HG03175 (cell line): ENCODE data around the gene WNT9A.

ENCODE experiments used
- ATAC-seq: cut with Tn5 transposase; IDR thresholded peaks from one replicate; pipeline ENCODE4 v1.9.1; 2021; ENCODE audit warnings: mild to moderate bottlenecking, moderate library complexity; ENCODE audit not compliant: unreplicated experiment

WNT9A gene

DNA sequence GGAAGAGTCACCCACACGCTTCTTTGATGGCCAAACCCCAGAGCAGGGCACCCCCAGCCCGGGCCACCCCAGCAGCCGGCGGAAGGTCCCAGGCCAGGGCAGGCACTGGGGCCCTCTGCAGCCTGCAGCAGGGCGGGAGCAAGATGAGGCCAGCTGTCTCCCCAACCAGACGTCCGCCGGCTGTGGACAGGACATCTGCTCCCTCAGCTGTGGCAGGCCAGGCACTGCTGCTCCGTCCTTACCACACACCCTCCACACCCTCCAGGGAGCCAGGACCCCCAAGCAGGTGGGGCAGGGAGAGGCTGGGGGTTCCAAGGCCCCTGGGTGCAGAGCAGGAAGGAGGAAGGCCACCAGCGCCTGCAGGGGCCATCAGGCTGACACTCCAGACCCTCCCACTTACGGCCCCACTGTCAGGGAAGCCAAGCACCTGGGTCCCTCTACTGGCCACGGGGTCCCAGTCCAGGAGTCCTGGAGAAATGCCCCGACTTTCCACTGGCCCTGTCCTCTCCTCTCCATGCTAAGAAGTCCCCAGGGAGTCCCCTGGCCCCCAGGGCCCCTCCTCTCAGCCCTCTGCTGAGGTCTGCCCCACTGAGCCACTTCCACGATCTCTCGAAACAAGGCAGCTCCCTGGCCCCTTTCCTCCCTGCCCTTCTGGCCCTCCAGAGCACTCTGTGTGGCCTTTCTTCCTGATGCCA lies 5.6 kb downstream of the WNT9A start:
- no peak for ATAC-seq

- ATAC-seq = no peak
Observed at GRCh38 chr1:227941509-227942020, 6.2 kb downstream of the WNT9A start.

DNA sequence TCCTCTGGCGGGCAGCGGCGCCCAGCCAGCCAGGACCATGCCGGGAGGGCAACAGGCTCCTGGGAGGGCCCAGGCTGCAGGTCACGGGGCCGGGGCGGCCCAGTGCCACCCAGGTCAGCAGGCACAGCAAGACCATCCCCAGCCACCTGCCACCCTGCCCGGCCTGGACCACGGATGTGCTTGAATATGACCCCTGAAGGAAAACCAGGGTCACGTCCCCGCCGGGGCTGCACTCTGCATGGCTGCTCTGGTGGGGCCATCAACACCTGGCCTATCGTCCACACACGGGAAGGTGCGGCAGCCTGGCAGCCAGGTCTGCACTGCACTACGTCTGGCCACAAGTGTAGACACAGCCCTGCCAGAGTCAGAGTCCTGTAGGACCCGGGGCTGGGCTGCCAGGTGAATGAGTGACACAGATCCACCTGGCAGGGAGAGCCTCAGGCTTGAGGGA lies 6.9 kb downstream of the WNT9A start:
- no peak for ATAC-seq

GRCh38 chr1:227939791-227940771 lies 7.7 kb downstream of the WNT9A start:
- ATAC-seq = no peak

DNA sequence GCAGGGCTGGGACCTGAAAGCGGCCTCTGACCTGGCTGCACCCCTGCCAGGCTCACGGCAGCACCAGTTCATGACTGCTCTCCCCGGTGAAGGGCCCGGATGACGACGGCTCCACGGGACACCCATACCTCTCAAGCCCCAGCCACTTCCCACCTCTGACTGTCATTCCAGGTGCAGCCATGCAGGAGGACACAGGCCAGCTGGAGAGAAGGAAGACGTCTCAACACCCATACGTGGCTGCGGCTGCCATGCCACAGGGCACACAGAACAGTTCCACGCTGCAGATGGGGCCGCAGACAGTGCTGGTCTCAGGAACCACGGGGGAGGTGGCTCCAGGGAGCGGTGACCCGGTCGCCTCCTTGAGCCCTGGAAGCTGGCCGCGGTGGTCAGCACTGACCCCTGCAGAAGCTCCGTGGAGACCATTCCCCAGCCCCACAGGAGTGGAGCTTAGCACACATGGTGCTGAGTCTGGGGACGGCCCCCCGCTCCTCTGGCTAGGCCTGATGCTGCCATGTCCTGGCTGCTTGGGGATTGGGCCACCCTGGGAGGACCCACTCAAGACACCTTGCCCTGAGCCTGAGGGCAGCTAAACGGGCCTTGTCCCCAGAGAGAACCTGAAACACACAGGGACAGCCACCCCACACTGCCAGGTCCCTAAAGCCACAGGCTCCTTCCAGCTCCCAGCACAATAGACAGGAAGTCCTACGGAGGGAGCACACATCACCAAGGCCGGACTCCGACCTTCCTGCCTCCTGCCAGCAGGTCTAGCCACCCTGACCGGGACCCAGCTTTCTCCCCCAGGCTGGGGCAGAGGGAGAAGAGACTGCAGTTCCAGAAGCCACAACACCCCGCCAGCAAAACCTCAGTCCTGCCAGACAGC lies 8.6 kb downstream of the WNT9A start:
- ATAC-seq = no peak

DNA sequence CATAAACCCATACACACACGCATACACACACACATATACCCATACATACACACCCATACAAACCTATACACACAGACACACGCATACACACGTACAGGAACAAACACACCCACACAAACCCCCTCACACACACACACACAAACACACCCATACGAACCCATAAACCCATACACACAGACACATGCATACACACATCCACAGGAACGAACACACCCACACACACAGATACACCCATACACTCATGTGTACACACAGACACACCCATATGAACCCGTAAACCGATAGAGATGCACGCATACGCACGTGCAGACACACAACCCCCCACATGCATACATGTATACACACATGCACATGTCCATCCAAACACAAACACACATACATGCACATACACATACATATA lies 9.5 kb downstream of the WNT9A start:
- no peak for ATAC-seq

- ATAC-seq = no peak
Observed at GRCh38 chr1:227937838-227938145, 9.9 kb downstream of the WNT9A start.

DNA sequence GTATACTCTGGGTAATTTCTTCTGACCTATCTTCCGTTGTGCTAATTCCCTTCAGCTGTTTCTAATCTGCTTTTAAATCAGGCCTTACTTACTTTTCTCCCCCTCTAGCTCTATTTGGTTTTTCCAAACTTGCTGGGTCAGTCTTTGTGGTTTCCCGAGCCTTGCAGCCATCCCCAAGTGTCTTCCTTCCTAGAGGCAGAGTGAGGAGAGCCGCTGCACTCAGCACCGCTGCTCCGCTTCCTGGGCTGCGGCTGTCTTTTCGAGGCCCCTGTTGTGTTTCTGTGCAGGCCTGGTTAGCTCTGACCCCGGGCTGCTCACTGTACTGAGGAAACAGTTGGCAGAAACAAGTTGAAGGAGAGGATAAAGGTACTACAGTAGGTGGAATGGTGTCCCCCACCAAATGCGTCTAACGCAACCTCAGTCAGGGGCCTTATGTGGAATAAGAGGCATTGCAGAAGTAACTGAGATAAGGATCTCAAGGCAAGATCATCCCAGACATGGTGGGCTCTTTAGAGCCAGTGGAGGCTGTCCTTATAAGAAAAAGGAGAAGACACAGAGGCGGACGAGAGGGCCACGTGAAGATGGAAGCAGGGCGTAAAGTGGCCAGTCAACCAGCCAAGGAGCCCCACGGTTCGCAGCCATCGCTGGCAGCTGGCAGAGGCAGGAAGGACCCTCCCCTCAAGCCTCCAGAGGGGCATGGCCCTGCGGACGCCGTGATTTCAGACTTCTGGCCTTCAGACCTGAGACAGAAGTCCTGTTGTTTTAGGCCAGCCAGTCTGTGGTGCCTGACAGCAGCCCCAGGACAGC lies 10.5 kb downstream of the WNT9A start:
- no peak for ATAC-seq

GRCh38 chr1:227935826-227936225 lies 11.9 kb downstream of the WNT9A start:
- no peak for ATAC-seq

DNA sequence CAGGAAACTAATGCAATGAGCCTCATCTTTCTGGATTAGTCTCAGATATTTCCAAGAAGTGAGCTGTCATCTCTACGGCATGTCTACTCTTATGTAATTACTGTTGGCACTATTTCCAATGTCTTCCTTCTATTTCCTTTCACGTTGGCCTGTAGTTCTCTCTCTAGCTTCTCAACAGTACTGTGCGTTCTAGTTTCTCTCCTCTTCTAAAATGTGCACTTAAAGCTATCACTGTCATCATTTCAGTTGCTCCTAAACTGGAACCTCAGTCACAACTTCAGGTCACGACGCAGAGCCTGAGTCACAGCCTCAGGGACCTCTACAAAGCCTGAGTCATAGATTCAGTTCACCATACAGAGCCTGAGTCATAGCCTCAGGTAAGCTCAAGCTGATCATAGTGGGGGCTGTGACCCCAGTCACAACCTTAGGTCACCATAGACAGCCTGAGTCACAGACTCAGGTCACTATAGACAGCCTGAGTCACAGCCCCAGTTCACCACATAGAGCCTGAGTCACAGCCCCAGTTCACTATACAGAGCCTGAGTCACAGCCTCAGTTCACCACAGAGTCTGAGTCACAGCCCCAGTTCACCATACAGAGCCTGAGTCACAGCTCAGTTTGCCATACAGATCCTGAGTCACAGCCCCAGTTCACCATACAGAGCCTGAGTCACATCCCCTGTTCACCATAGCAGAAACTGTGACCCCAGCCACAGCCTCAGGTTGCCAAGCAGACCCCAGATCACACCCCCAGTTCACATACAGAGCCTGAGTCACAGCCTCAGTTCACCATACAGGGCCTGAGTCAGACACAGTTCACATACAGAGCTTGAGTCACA lies 13.0 kb downstream of the WNT9A start:
- ATAC-seq = no peak

GRCh38 chr1:227929751-227930472 lies 17.8 kb downstream of the WNT9A start:
- ATAC-seq = no peak

GRCh38 chr1:227928811-227929375 lies 18.8 kb downstream of the WNT9A start:
- ATAC-seq = no peak

- ATAC-seq = no peak
Observed at GRCh38 chr1:227927971-227928741, 19.6 kb downstream of the WNT9A start.

GRCh38 chr1:227926896-227927885 lies 20.5 kb downstream of the WNT9A start:
- ATAC-seq = no peak

DNA sequence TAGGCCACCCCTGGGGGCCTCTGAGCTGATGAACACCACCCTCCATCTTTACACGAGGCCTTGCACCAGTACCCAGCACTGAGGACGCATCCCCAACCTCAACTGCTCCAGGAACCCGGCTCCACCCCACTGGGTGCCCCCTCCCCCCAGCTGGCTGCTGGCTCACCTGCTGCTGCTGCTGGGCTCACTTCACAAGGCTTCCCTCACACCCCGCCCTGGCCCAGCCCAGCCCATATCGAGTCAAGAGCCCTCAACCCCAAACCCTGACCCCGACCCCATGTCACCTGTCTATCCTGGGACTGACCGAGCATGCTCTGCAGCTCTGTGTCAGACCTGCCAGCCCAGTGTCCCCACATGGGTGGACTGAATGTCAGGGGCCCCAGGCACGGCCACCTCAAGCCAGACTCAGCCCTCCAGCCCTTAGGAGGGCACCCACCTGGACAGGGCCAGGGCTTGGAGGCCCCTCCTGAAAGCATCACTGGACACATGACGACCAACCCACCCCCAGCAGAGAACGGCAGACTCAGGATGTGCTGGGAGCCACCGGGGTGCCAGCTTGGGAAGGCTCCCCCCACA lies 21.4 kb downstream of the WNT9A start:
- ATAC-seq = no peak
